ENCODE measurements around the gene BNC2. TPM values are rescaled to one million over a fixed set of nuclear protein-coding genes. Genes with fewer than 3 reads are reported as not detected.

BNC2 gene
- total RNA-seq, 1 donor from 2014 or later = 38.0 TPM

- no peaks in the 10 kb centered on the region for H3K27me3 ChIP-seq (ENCODE audit: insufficient read depth, low read length)
- peaks cover 79% of the 10 kb centered on the region for H3K79me2 ChIP-seq (ENCODE audit: insufficient read depth, low read length)
- DNase-seq (ENCODE audit: low read depth) (peak; percentile 77), FAIRE-seq (peak; percentile 90)
- no peaks in the 10 kb centered on the region for H3K9me3 ChIP-seq (ENCODE audit: insufficient read depth, low read depth, low read length)
- peak overlapping the region; percentile 70 for H2AFZ ChIP-seq (ENCODE audit: low read depth, low read length)
- no peaks in the 10 kb centered on the region for H3K9me3 Mint-ChIP-seq (ENCODE audit: unreplicated experiment)
- TF ChIP-seq EZH2 (IDR thresholded peaks at IDR 0.05; ENCODE audit: insufficient read depth, low read length) (no peak), CTCF (IDR thresholded peaks at IDR 0.05; ENCODE audit: insufficient read depth, low read depth, low read length) (no peak)
- peaks cover 42% of the 10 kb centered on the region for H3K4me1 Mint-ChIP-seq (ENCODE audit: low read depth, unreplicated experiment)
- H3K36me3 ChIP-seq (ENCODE audit: insufficient read depth, low read length) = no peaks in the 10 kb centered on the region
- H3K27me3 Mint-ChIP-seq (ENCODE audit: low read depth, unreplicated experiment) = no peaks in the 10 kb centered on the region
- H3K36me3 Mint-ChIP-seq (ENCODE audit: low read depth, unreplicated experiment) = no peaks in the 10 kb centered on the region
- peak overlapping the region; percentile 5 for H3K4me3 Mint-ChIP-seq (ENCODE audit: unreplicated experiment)
- H3K4me2 ChIP-seq (ENCODE audit: low read length) = peak overlapping the region; percentile 82
- H3K4me3 ChIP-seq (ENCODE audit: insufficient read depth, low read depth, low read length) = peak overlapping the region; percentile 40
- peaks cover 39% of the 10 kb centered on the region for H3K4me1 ChIP-seq (ENCODE audit: insufficient read depth, low read length)
- peak overlapping the region; percentile 68 for H3K9ac ChIP-seq (ENCODE audit: low read length)
- peak overlapping the region; percentile 73 for H3K27ac ChIP-seq (ENCODE audit: low read depth, low read length)
- H4K20me1 ChIP-seq (ENCODE audit: insufficient read depth, low read length) = no peaks in the 10 kb centered on the region
- peak overlapping the region; percentile 70 for H3K27ac Mint-ChIP-seq (ENCODE audit: unreplicated experiment)
Observed at GRCh38 chr9:16864649-16865434, 5.6 kb downstream of the BNC2 start.

DNA sequence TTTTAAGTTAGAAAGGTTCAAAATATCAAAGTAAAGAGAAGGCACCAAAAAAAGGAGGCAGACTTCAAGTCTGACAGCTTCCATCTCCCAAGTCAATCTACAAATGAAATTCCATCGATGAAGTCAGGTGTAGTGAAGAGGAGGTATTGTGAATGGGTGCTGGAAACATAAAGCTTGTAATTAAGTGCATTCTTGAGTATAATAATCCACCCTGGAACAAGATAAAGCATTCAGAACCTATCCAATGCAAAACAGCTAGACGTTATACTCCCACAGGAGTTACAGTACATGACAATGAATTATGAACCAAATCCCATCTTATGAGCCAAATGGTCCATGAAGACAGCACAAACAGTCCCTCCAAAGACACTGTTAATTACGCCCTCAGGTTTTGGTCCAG is 22.3 kb downstream of the BNC2 start:
- Mint-ChIP-seq H3K27ac (ENCODE audit: unreplicated experiment) (no peak overlapping the region), H3K4me1 (ENCODE audit: low read depth, unreplicated experiment) (peaks cover 6% of the 10 kb centered on the region), H3K4me3 (ENCODE audit: unreplicated experiment) (no peak overlapping the region), H3K36me3 (ENCODE audit: low read depth, unreplicated experiment) (no peaks in the 10 kb centered on the region), H3K9me3 (ENCODE audit: unreplicated experiment) (no peaks in the 10 kb centered on the region), H3K27me3 (ENCODE audit: low read depth, unreplicated experiment) (no peaks in the 10 kb centered on the region)
- DNase-seq (ENCODE audit: low read depth) (no peak), FAIRE-seq (no peak)
- Histone ChIP-seq H3K27ac (ENCODE audit: low read depth, low read length) (no peak overlapping the region), H3K36me3 (ENCODE audit: insufficient read depth, low read length) (no peaks in the 10 kb centered on the region), H3K9me3 (ENCODE audit: insufficient read depth, low read depth, low read length) (no peaks in the 10 kb centered on the region), H3K4me2 (ENCODE audit: low read length) (no peak overlapping the region), H3K9ac (ENCODE audit: low read length) (no peak overlapping the region), H3K79me2 (ENCODE audit: insufficient read depth, low read length) (peaks cover 52% of the 10 kb centered on the region), H3K4me3 (ENCODE audit: insufficient read depth, low read depth, low read length) (no peak overlapping the region), H2AFZ (ENCODE audit: low read depth, low read length) (no peak overlapping the region), H4K20me1 (ENCODE audit: insufficient read depth, low read length) (peaks cover 15% of the 10 kb centered on the region), H3K27me3 (ENCODE audit: insufficient read depth, low read length) (no peaks in the 10 kb centered on the region), H3K4me1 (ENCODE audit: insufficient read depth, low read length) (no peaks in the 10 kb centered on the region)
- no peak for TF ChIP-seq EZH2 (IDR thresholded peaks at IDR 0.05; ENCODE audit: insufficient read depth, low read length)
- TF ChIP-seq CTCF (IDR thresholded peaks at IDR 0.05; ENCODE audit: insufficient read depth, low read depth, low read length) = no peak

DNA sequence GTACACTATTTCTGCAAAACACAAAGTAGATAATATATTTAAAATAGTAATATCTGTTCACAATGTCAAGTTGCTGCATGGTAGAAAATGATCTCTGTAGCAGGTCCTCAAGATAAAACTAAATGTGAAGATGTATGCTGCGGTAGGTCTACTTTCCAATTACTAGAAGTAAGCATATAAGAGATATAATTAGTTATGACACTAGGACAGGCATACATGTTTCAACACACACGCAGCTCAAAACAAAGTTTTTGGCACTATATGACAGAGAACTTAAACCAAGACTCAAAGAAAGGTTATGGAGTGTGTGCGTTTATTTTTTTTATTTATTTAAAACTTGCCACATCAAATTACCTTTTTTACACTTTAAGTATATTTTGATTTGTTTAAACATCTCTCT is 23.5 kb downstream of the BNC2 start:
- TF ChIP-seq EZH2 (IDR thresholded peaks at IDR 0.05; ENCODE audit: insufficient read depth, low read length) (no peak), CTCF (IDR thresholded peaks at IDR 0.05; ENCODE audit: insufficient read depth, low read depth, low read length) (no peak)
- H3K27ac ChIP-seq (ENCODE audit: low read depth, low read length) = no peak overlapping the region
- Mint-ChIP-seq H3K36me3 (ENCODE audit: low read depth, unreplicated experiment) (no peaks in the 10 kb centered on the region), H3K27ac (ENCODE audit: unreplicated experiment) (no peak overlapping the region), H3K4me1 (ENCODE audit: low read depth, unreplicated experiment) (no peaks in the 10 kb centered on the region), H3K9me3 (ENCODE audit: unreplicated experiment) (peaks cover 2% of the 10 kb centered on the region), H3K27me3 (ENCODE audit: low read depth, unreplicated experiment) (no peaks in the 10 kb centered on the region), H3K4me3 (ENCODE audit: unreplicated experiment) (no peak overlapping the region)
- H3K36me3 ChIP-seq (ENCODE audit: insufficient read depth, low read length) = no peaks in the 10 kb centered on the region
- DNase-seq (ENCODE audit: low read depth) (no peak), FAIRE-seq (no peak)
- H3K9me3 ChIP-seq (ENCODE audit: insufficient read depth, low read depth, low read length) = no peaks in the 10 kb centered on the region
- H3K4me3 ChIP-seq (ENCODE audit: insufficient read depth, low read depth, low read length) = no peak overlapping the region
- H3K4me1 ChIP-seq (ENCODE audit: insufficient read depth, low read length) = no peaks in the 10 kb centered on the region
- H3K4me2 ChIP-seq (ENCODE audit: low read length) = no peak overlapping the region
- H4K20me1 ChIP-seq (ENCODE audit: insufficient read depth, low read length) = peaks cover 9% of the 10 kb centered on the region
- no peaks in the 10 kb centered on the region for H3K27me3 ChIP-seq (ENCODE audit: insufficient read depth, low read length)
- H3K79me2 ChIP-seq (ENCODE audit: insufficient read depth, low read length) = peaks cover 50% of the 10 kb centered on the region
- no peak overlapping the region for H3K9ac ChIP-seq (ENCODE audit: low read length)
- H2AFZ ChIP-seq (ENCODE audit: low read depth, low read length) = no peak overlapping the region

All from astrocyte (in vitro differentiated cells and primary cell).